A673 (cell line): ENCODE measurements around the gene CNPY4.

ENCODE experiments used
- CTCF ChIP-seq: fragments of 300-800, 200-600 bp; sonication (generic); conservative IDR thresholded peaks from 2 replicates; pipeline ENCODE4 v1.5.1; 2017; ENCODE audit warnings: low read depth, mild to moderate bottlenecking, antibody characterized with exemption, low read length, moderate library complexity, mixed read lengths
- EZH2 ChIP-seq: fragments of 200-600 bp; sonication (generic); IDR thresholded peaks from 2 replicates; pipeline ENCODE4 v1.6.1; 2017; ENCODE audit warnings: borderline replicate concordance, low read depth, mild to moderate bottlenecking, mixed read lengths, antibody characterized with exemption, low read length; ENCODE audit not compliant: poor library complexity, severe bottlenecking

DNA sequence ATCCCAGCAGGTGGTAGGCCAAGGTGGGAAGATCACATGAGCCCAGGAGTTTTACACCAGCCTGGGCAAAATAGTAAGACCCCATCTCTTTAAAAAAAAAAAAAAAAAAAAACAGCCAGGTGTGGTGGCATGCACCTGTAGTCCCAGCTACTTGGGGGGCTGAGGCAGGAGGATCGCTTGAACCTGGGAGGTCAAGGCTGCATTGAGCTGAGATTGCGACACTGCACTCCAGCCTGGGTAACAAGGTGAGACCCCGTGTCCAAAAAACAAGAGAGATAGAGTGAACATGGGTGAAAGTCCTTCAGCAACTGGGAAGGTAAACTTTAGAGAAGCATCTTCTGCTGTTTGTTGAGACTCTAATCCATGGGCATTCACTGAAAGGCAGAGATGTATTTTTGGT, 23.0 kb downstream of the CNPY4 start:
- no peak for TF ChIP-seq CTCF
- no peak for TF ChIP-seq EZH2
